PC-9 (cell line): Measurements from ENCODE around the gene LMO4. TPM values are rescaled to one million over a fixed set of nuclear protein-coding genes. Genes with fewer than 3 reads are reported as not detected.

ENCODE experiments used
- BruUV-seq: library from RNA; stranded (reverse); fragments of 400-500 nt; replicated peaks from 2 replicates; lab custom pipeline; 2021; lab: Mats Ljungman, UMichigan
- CTCF ChIA-PET: fragments of 300-600 bp; sonication (Branson Sonifier 250); formaldehyde crosslinking; loops from one replicate; lab custom pipeline; 2022; ENCODE audit warnings: antibody characterized with exemption; lab: Charles Lee
- POLR2A ChIA-PET: fragments of 300-600 bp; sonication (Branson Sonifier 250); formaldehyde crosslinking; loops from one replicate; lab custom pipeline; 2022; ENCODE audit warnings: antibody characterized with exemption; ENCODE audit not compliant: unreplicated experiment; lab: Charles Lee
- DNase-seq, 2 experiments: peaks; one replicate each; pipeline versions ENCODE4 v3.0.0 to v3.0.0-alpha.2; 2015 to 2022; ENCODE audit warnings: mixed read lengths in 1 of 2
- H2AFZ ChIP-seq: fragments of 200-600 bp; sonication (generic); 2 replicates; pipeline ENCODE4 v1.8.1; 2017; ENCODE audit warnings: antibody characterized with exemption
- H3F3A ChIP-seq: fragments of 200-600 bp; sonication (generic); 2 replicates; pipeline ENCODE4 v1.8.1; 2017; ENCODE audit warnings: antibody characterized with exemption, mild to moderate bottlenecking, low read depth; ENCODE audit not compliant: insufficient read depth
- H3K27ac ChIP-seq: fragments of 200-600 bp; sonication (generic); 2 replicates; pipeline ENCODE4 v1.6.1; 2016; ENCODE audit warnings: mixed run types
- H3K27me3 ChIP-seq: fragments of 200-600 bp; sonication (generic); 2 replicates; pipeline ENCODE4 v1.6.1; 2016; ENCODE audit warnings: low read depth, mixed run types; ENCODE audit not compliant: insufficient read depth
- H3K36me3 ChIP-seq: fragments of 200-600 bp; sonication (generic); 2 replicates; pipeline ENCODE4 v1.6.1; 2016; ENCODE audit warnings: low read depth, mixed run types
- H3K4me1 ChIP-seq: fragments of 200-600 bp; sonication (generic); replicated peaks from 2 replicates; pipeline ENCODE4 v1.6.1; 2016; ENCODE audit warnings: mixed run types; ENCODE audit not compliant: insufficient read depth
- H3K4me2 ChIP-seq: fragments of 200-600 bp; sonication (generic); 2 replicates; pipeline ENCODE4 v1.6.1; 2017; ENCODE audit warnings: mixed run types
- H3K4me3 ChIP-seq: fragments of 200-600 bp; sonication (generic); 2 replicates; pipeline ENCODE4 v1.6.1; 2016; ENCODE audit warnings: mixed run types
- H3K79me2 ChIP-seq: fragments of 200-600 bp; sonication (generic); 2 replicates; pipeline ENCODE4 v1.6.1; 2017; ENCODE audit warnings: low read depth, mixed run types
- H3K9me2 ChIP-seq: fragments of 200-600 bp; sonication (generic); 2 replicates; pipeline ENCODE4 v1.8.1; 2017; ENCODE audit warnings: mild to moderate bottlenecking; ENCODE audit not compliant: insufficient read depth
- H3K9me3 ChIP-seq: fragments of 200-600 bp; sonication (generic); 2 replicates; pipeline ENCODE4 v1.8.1; 2016; ENCODE audit warnings: low read depth; ENCODE audit not compliant: insufficient read depth
- H4K20me1 ChIP-seq: fragments of 200-600 bp; sonication (generic); 2 replicates; pipeline ENCODE4 v1.8.1; 2017; ENCODE audit not compliant: insufficient read depth
- CTCF ChIP-seq: fragments of 200-600 bp; sonication (generic); conservative IDR thresholded peaks from 2 replicates; pipeline ENCODE4 v1.6.1; 2017; ENCODE audit warnings: mixed run types, antibody characterized with exemption, mild to moderate bottlenecking, moderate library complexity
- EZH2 ChIP-seq: fragments of 200-600 bp; sonication (generic); IDR thresholded peaks from 2 replicates; pipeline ENCODE4 v1.8.0; 2017; ENCODE audit warnings: antibody characterized with exemption, low read depth
- intact Hi-C: fragments of 100-400 bp; cut with micrococcal nuclease; formaldehyde crosslinking; loops from one replicate; pipeline ENCODE4 v1.10.0; 2022; ENCODE audit not compliant: unreplicated experiment
- total RNA-seq: library from RNA; stranded (reverse); gene quantifications from 2 replicates; pipeline ENCODE4 v1.2.3, GENCODE V29; 2021

The LMO4 gene
- total RNA-seq, 1 experiment from 2014 or later, result 47.7 TPM

GRCh38 chr1:87394982-87395381, 66.3 kb downstream of the LMO4 start:
- Histone ChIP-seq H3K9me3 (peaks cover 4% of the 10 kb centered on the region; the same call in 1 of the 2 replicates), H3K27me3 (no peaks in the 10 kb centered on the region), H3F3A (peaks cover 26% of the 10 kb centered on the region), H3K36me3 (no peaks in the 10 kb centered on the region), H2AFZ (no peak overlapping the region), H3K4me2 (no peak overlapping the region), H3K79me2 (no peaks in the 10 kb centered on the region), H3K27ac (no peak overlapping the region), H4K20me1 (no peaks in the 10 kb centered on the region), H3K4me1 (peaks cover 34% of the 10 kb centered on the region), H3K4me3 (no peak overlapping the region), H3K9me2 (no peaks in the 10 kb centered on the region)
- DNase-seq, result no peak
- intact Hi-C loops, result loop anchor here (5.0 kb wide), 1 partner anchor 48 kb away; no protein-coding TSS in a partner anchor
- POLR2A ChIA-PET, result no interaction called here
- no TSS peak for BruUV-seq
- CTCF ChIA-PET, result no interaction called here
- no peak for TF ChIP-seq EZH2
- TF ChIP-seq CTCF, result no peak
